ENCODE results near the gene SHC1.

Gene SHC1

GRCh38 chr1:154964359-154964758 lies 6.2 kb downstream of the SHC1 start:
- ATAC-seq (replicated peaks) (no peak), DNase-seq (no peak)
- Mint-ChIP-seq H3K27me3 (no peaks in the 10 kb centered on the region), H3K36me3 (peaks cover 40 to 52% of the 10 kb centered on the region in 2 donors), H3K27ac (peak overlapping the region; percentile 20), H3K4me1 (peaks cover 20 to 53% of the 10 kb centered on the region in 2 donors), H3K4me3 (no peak overlapping the region), H3K9me3 (no peaks in the 10 kb centered on the region)

DNA sequence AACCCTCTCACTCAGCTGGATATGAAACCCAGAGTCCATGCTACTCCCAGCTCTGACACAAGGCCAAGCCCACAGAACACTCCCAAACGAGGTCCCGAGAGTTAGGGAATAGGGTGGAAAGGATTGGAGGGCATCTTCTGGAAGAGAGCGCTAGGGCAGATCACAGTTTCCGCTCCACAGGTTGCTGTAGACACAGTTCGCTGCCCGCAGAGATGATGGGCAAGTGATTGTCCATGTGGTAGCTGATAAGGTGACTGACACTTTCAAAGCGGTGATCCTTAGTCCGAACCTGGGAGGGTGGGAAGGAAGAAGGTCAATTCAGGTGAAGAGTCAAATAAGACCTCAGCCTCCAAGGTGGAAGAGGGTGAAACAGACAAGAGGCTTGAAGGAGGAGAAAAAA lies 6.9 kb downstream of the SHC1 start:
- H3K9me3 Mint-ChIP-seq: no peaks in the 10 kb centered on the region
- ATAC-seq (replicated peaks): no peak
- no peak overlapping the region for H3K27ac Mint-ChIP-seq
- no peak for DNase-seq
- H3K4me1 Mint-ChIP-seq: peaks cover 16 to 52% of the 10 kb centered on the region in 2 donors
- peaks cover 34 to 48% of the 10 kb centered on the region in 2 donors for H3K36me3 Mint-ChIP-seq
- H3K27me3 Mint-ChIP-seq: no peaks in the 10 kb centered on the region
- no peak overlapping the region for H3K4me3 Mint-ChIP-seq

GRCh38 chr1:154962795-154963330 lies 7.7 kb downstream of the SHC1 start:
- Mint-ChIP-seq H3K9me3 (no peaks in the 10 kb centered on the region), H3K27me3 (no peaks in the 10 kb centered on the region), H3K4me3 (peak overlapping the region; percentile 88 to 90), H3K27ac (peak overlapping the region; percentile 81), H3K36me3 (peaks cover 33 to 44% of the 10 kb centered on the region in 2 donors), H3K4me1 (peaks cover 19 to 44% of the 10 kb centered on the region in 2 donors)
- DNase-seq (no peak), ATAC-seq (replicated peaks) (no peak)

DNA sequence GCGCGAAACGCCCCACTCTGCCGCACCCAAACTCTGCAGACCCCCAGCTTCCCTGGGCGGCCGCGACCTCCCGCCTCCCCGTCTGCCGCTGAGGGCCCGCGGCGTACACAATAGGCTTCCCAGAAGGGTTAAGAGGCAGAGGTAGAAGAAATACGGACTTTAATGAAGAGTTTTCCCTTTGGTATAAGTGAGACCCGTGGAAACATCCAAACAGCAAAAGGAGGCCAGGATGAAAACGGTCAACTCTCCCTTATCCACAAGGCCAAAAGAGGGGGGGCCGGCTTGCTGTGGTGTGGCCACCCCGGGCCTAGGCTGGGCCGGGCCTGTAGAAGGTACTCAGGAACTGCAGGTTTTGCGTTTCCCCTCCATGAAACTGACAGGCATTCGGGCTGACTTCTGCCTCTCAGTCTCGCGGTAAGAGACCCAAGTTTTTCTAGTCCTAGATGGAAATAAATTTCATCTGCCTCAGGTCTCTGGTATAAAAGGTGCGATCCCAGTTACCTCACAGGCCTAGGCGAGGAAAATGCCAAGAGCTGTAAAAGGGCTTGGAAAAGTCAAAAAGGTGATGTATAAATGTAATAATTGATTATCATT lies 8.3 kb downstream of the SHC1 start:
- H3K4me3 Mint-ChIP-seq: peak overlapping the region; percentile 88 to 90
- H3K36me3 Mint-ChIP-seq: peaks cover 27 to 38% of the 10 kb centered on the region in 2 donors
- H3K27me3 Mint-ChIP-seq: no peaks in the 10 kb centered on the region
- DNase-seq: no peak
- peaks cover 21 to 49% of the 10 kb centered on the region in 2 donors for H3K4me1 Mint-ChIP-seq
- peak; percentile 41 for ATAC-seq (replicated peaks)
- no peaks in the 10 kb centered on the region for H3K9me3 Mint-ChIP-seq
- H3K27ac Mint-ChIP-seq: peak overlapping the region; percentile 97

DNA sequence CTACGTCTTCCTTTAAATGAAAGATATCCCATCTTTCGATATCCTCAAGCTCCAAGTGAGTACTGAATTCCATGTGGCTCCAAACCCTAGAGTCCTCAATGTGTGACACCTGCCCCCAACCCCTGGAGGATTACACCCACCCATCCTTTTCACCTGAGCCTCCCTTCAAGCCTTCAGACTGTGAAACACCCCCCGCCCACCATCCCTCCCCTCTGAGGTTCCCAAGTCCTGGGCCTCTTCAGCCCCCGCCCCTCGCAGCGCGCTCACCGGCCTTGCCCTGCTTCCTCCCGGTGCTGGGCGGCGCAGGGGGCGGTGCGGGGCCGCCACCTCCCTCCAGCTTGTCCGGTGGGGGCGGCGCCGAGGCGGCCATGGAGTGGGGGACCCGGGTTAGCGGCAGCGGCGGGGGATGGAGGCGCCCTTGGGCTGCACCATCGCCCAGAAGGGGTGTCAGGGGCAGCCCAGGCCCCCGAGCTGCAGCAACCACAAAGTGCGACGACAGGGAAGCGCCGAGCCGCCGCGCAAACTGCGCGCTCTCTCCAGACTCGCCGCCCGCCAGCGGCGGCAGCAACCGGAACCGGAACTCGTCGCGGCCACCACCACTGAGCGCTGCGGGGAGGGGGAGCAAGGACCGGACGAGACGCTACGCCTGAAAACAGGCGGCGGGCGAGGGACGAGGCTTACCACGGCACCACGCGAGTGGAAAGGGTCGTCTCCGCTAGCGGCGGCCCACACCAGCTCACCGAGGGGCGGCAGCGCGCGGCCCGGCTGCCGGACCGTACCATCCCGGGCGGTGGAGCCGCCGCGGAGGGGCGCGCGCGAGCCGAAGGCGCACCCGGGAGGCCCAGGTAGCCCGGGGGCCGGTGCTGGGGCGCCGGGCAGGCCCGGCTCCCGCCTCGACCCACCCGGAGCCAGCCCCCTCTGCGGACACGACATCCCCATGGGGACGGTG lies 9.1 kb downstream of the SHC1 start, which contains the start of gene PYGO2:
Gene PYGO2 (minus strand): TSS at position 576 of the 949 bp plus-strand sequence. CDS start 206 bp downstream, at position 370.
- DNase-seq (peak; percentile 78), ATAC-seq (replicated peaks) (peak; percentile 85 to 87)
- H3K4me1 Mint-ChIP-seq: peaks cover 24 to 53% of the 10 kb centered on the region in 2 donors
- peak within 1 kb of the TSS; percentile 88 to 90 for H3K4me3 Mint-ChIP-seq
- H3K36me3 Mint-ChIP-seq: peaks cover 26 to 36% of the 10 kb centered on the region in 2 donors
- H3K9me3 Mint-ChIP-seq: no peaks in the 10 kb centered on the region
- peak within 1 kb of the TSS; percentile 97 for H3K27ac Mint-ChIP-seq
- H3K27me3 Mint-ChIP-seq: no peaks in the 10 kb centered on the region

DNA sequence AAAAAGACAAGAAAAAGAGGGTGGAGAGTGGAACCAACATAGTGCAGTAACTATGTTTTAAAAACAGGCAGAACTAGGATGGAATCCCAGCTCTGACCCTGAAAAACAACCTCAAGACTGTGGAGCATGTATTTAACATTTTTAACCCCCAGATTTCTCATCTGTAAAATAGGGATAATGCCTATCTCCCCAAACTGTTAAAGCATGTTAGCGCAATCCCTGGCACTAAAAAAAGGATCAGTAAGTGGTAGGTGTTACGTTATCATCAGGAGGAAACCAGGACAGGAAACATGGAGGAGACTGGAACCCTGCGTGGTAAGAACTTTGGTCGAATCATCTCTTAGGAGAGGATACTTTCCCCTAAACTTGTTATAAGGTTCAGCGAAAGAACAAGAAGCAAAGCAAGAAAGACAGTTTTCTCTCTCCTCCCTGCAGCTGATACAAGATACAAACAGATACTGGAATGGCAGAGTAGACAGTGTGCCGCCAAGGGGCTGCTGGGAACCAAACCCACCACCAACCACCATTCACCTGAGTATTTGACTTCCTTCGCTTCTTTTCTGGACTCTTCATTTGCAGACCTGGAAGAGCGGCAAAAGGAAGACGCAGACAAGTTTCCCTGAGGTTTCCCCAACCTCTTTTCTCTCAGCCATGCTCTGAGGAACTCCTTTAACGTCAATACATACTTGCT lies 10.0 kb downstream of the SHC1 start:
- peaks cover 32 to 62% of the 10 kb centered on the region in 2 donors for H3K4me1 Mint-ChIP-seq
- no peaks in the 10 kb centered on the region for H3K9me3 Mint-ChIP-seq
- H3K27ac Mint-ChIP-seq: peak overlapping the region; percentile 93
- no peaks in the 10 kb centered on the region for H3K27me3 Mint-ChIP-seq
- H3K36me3 Mint-ChIP-seq: peaks cover 25 to 34% of the 10 kb centered on the region in 2 donors
- ATAC-seq (replicated peaks) (no peak), DNase-seq (no peak)
- H3K4me3 Mint-ChIP-seq: peak overlapping the region; percentile 88

DNA sequence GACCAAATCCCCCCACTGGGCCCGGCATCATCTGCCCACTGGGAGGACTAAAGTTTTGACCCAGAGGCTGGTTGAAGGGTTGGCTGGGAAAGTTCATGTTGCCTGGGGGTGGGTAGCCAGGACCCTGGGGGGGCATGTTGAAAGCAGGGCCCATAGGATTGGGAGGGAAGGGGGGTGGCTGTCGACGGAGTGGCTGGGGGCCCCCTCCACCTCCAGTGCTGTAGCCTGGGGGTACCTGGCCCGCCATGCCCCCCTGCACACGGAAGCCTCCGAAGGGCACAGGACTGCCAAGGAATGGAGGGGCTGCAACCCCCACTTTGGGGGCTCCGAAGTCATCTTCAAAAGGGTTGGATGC lies 11.1 kb downstream of the SHC1 start:
- peaks cover 20 to 28% of the 10 kb centered on the region in 2 donors for H3K36me3 Mint-ChIP-seq
- H3K9me3 Mint-ChIP-seq: no peaks in the 10 kb centered on the region
- H3K27ac Mint-ChIP-seq: no peak overlapping the region
- H3K27me3 Mint-ChIP-seq: no peaks in the 10 kb centered on the region
- peaks cover 40 to 74% of the 10 kb centered on the region in 2 donors for H3K4me1 Mint-ChIP-seq
- peak overlapping the region; percentile 88 for H3K4me3 Mint-ChIP-seq
- ATAC-seq (replicated peaks): no peak
- DNase-seq: no peak

DNA sequence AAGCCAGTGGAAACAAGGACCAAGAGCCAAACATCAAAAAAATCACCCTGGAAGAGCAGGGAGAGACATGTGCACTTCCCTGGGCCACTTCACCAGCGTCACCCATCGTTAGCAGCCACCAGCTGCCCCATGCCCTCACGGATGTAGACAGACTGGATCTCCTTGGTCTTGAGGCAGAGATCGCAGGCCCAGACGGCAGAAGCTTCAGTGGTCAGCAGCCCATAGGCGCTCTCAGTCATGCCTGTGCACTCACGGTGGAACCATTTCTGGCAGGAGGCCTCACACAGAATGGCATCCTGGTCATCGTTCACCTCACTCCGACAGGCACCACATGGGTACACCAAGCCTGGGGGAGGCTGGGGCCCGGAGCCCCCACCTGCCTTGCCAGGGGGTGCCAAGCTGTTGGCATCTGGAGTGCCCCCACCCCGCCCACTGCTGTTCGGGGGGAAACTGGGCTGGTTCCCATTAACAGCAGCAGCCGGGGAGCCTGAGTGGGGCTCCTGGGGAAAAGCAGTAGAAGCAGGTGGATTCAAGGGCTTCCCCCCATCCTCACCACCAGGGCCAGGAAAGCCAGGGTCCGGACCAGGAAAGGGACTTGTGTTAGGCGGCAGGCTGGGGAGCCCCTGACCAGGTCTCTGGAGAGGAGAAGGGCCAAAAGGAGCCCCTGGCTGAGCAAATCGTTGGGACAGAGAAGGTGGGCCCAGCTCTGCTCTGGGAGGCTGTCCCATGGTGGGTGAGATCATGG lies 11.7 kb downstream of the SHC1 start:
- H3K4me3 Mint-ChIP-seq: peak overlapping the region in 1 of 2 donors; percentile 4
- ATAC-seq (replicated peaks) (no peak), DNase-seq (no peak)
- no peak overlapping the region for H3K27ac Mint-ChIP-seq
- H3K9me3 Mint-ChIP-seq: no peaks in the 10 kb centered on the region
- H3K36me3 Mint-ChIP-seq: peaks cover 18 to 25% of the 10 kb centered on the region in 2 donors
- no peaks in the 10 kb centered on the region for H3K27me3 Mint-ChIP-seq
- H3K4me1 Mint-ChIP-seq: peaks cover 43 to 76% of the 10 kb centered on the region in 2 donors

DNA sequence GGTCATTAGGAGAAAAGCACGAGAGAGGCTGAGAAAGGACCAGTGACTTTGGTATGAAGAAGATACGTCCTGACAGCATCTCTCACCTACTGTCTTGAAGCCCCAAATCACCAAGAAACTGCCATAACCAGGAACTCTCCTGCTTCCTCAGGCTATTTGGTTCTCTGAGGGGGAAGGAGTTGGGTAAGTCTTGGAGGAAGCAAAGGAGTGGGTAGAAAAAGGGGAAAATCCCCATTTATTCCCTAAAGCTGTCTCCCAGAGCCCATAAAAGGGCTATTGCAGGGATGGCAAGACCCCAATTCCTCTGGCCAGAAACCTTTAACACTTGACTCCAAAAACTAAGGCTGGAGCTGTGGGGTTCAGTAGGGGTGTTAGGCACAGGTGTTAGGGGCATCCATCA lies 12.5 kb downstream of the SHC1 start:
- no peak overlapping the region for H3K27ac Mint-ChIP-seq
- peaks cover 13 to 17% of the 10 kb centered on the region in 2 donors for H3K36me3 Mint-ChIP-seq
- no peak for DNase-seq
- peaks cover 43 to 76% of the 10 kb centered on the region in 2 donors for H3K4me1 Mint-ChIP-seq
- H3K4me3 Mint-ChIP-seq: no peak overlapping the region
- ATAC-seq (replicated peaks): no peak
- H3K27me3 Mint-ChIP-seq: no peaks in the 10 kb centered on the region
- H3K9me3 Mint-ChIP-seq: no peaks in the 10 kb centered on the region

DNA sequence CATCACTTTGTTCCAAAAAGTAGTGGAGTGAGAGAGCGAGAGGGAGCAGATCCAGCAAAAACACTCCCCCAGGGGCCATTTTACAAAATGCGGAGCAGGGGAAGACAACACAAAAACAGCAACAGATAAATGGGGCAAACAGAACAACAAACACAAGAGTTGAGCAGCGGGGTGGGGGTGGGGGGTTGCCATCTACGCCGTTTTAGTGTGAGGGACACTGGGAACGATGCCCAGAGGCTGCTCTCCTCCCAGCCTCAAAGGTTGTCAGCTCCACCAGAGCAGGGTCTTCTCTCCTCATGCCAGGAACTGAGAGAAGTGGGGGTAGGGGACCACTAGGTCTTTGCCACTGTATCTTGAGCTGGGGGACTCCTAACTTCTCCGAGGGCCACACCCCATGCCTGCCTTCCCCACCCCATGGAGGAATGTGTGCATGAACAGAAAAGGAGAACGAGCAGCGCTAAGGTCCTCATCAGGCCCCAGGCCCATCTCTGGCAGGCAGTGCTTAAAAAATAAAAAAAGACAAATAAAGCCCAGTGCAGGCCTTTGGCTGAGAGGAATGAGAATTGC lies 13.4 kb downstream of the SHC1 start:
- no peaks in the 10 kb centered on the region for H3K9me3 Mint-ChIP-seq
- H3K4me1 Mint-ChIP-seq: peaks cover 49 to 76% of the 10 kb centered on the region in 2 donors
- H3K27ac Mint-ChIP-seq: no peak overlapping the region
- H3K4me3 Mint-ChIP-seq: no peak overlapping the region
- no peak for ATAC-seq (replicated peaks)
- DNase-seq: no peak
- H3K36me3 Mint-ChIP-seq: peaks cover 7 to 12% of the 10 kb centered on the region in 2 donors
- no peaks in the 10 kb centered on the region for H3K27me3 Mint-ChIP-seq

GRCh38 chr1:154956544-154956941 lies 14.0 kb downstream of the SHC1 start:
- peak overlapping the region; percentile 93 to 94 for H3K4me3 Mint-ChIP-seq
- ATAC-seq (replicated peaks): no peak
- H3K36me3 Mint-ChIP-seq: peaks cover 7 to 11% of the 10 kb centered on the region in 2 donors
- H3K4me1 Mint-ChIP-seq: peaks cover 54 to 82% of the 10 kb centered on the region in 2 donors
- no peaks in the 10 kb centered on the region for H3K9me3 Mint-ChIP-seq
- H3K27ac Mint-ChIP-seq: peak overlapping the region; percentile 96
- no peak for DNase-seq
- no peaks in the 10 kb centered on the region for H3K27me3 Mint-ChIP-seq

- Mint-ChIP-seq H3K9me3 (no peaks in the 10 kb centered on the region), H3K27ac (peak within 1 kb of the TSS; percentile 96), H3K27me3 (no peaks in the 10 kb centered on the region), H3K4me1 (peaks cover 58 to 86% of the 10 kb centered on the region in 2 donors), H3K4me3 (peak within 1 kb of the TSS; percentile 93 to 94), H3K36me3 (peaks cover 7 to 11% of the 10 kb centered on the region in 2 donors)
- DNase-seq (peak; percentile 83), ATAC-seq (replicated peaks) (peak; percentile 75 to 83)
Measured at GRCh38 chr1:154955718-154956543, 14.6 kb downstream of the SHC1 start, which contains the start of gene PBXIP1. PBXIP1 (minus strand) TSS chr1:154956099; CDS start chr1:154953721, 2,378 bp downstream.

All from stimulated activated naive B cell treated with anti-CD40 and anti-IgM and Interleukin-4, amounts not matched to agents 10 μg/mL and 1 μg/mL and 100 μg/mL, for 72 hours (primary cell).